Suprapubic skin (tissue), 4 donors: Measurements from ENCODE around the gene AURKA. TPM values are rescaled to one million over a fixed set of nuclear protein-coding genes. Genes with fewer than 3 reads are reported as not detected.

Experiments used
- DNase-seq, 2 donors: peaks; one replicate each; pipeline ENCODE4 v3.0.0-alpha.2; 2019; ENCODE audit warnings: low spot score in 2 of 2
- H3K27ac ChIP-seq: fragments of 200-600 bp; sonication (generic); one replicate; pipeline ENCODE4 v1.5.1; 2019
- H3K27me3 ChIP-seq: fragments of 200-600 bp; sonication (generic); one replicate; pipeline ENCODE4 v1.5.1; 2019
- H3K36me3 ChIP-seq: fragments of 200-600 bp; sonication (generic); one replicate; pipeline ENCODE4 v1.5.1; 2019
- H3K4me1 ChIP-seq: fragments of 200-600 bp; sonication (generic); one replicate; pipeline ENCODE4 v1.5.1; 2019
- H3K4me3 ChIP-seq: fragments of 200-600 bp; sonication (generic); one replicate; pipeline ENCODE4 v1.5.1; 2019; ENCODE audit warnings: mild to moderate bottlenecking
- H3K9me3 ChIP-seq: fragments of 200-600 bp; sonication (generic); one replicate; pipeline ENCODE4 v1.5.1; 2019
- CTCF ChIP-seq, 2 donors: fragments of 200-600 bp in 1 of 2; fragments of 450-650 bp in 1 of 2; sonication (generic) in 1 of 2; IDR thresholded peaks; one replicate each; pipeline ENCODE4 v1.5.1; 2016 to 2019; ENCODE audit warnings: antibody characterized with exemption in 2 of 2, mild to moderate bottlenecking in 1 of 2, moderate library complexity in 1 of 2
- EP300 ChIP-seq: sonication (generic); formaldehyde crosslinking; IDR thresholded peaks from one replicate; pipeline ENCODE4 v1.6.1; 2017; ENCODE audit warnings: antibody characterized with exemption
- POLR2A ChIP-seq, 2 donors: fragments of 450-650 bp; IDR thresholded peaks; one replicate each; pipeline ENCODE4 v1.6.1; 2017; ENCODE audit warnings: antibody characterized with exemption in 2 of 2, mild to moderate bottlenecking in 2 of 2, moderate library complexity in 2 of 2
- POLR2AphosphoS5 ChIP-seq, 3 donors: sonication (generic); formaldehyde crosslinking; IDR thresholded peaks; one replicate each; pipeline ENCODE4 v1.6.1; 2017; ENCODE audit warnings: antibody characterized with exemption in 3 of 3
- WGBS: methylation state at CpG from one replicate; pipeline ENCODE4 v1.1.5; 2018; 5-methylcytosine and 5-hydroxymethylcytosine counted together
- total RNA-seq, 4 donors: library from RNA; depleted of rRNA; stranded (reverse); fragments of >200 nt; gene quantifications; one replicate each; pipeline ENCODE4 v1.1.0, GENCODE V29; 2016

The AURKA gene
- total RNA-seq, 4 donors from 2014 or later: 2.1 to 5.7 (median 2.5) TPM

GRCh38 chr20:56403465-56403864 is 11.4 kb upstream of the AURKA start:
- no peak overlapping the region for H3K27ac ChIP-seq
- H3K9me3 ChIP-seq: no peaks in the 10 kb centered on the region
- no peak overlapping the region for H3K4me3 ChIP-seq
- 94% methylated on average over 26 of the region's 26 CpGs for WGBS
- no peak for DNase-seq
- TF ChIP-seq POLR2A (IDR thresholded peaks at IDR 0.05): no peak
- no peak for TF ChIP-seq EP300
- H3K4me1 ChIP-seq: peaks cover 8% of the 10 kb centered on the region
- H3K36me3 ChIP-seq: peaks cover 76% of the 10 kb centered on the region
- no peaks in the 10 kb centered on the region for H3K27me3 ChIP-seq

GRCh38 chr20:56400001-56400640 is 8.1 kb upstream of the AURKA start:
- no peak overlapping the region for H3K27ac ChIP-seq
- no peaks in the 10 kb centered on the region for H3K27me3 ChIP-seq
- peaks cover 89% of the 10 kb centered on the region for H3K36me3 ChIP-seq
- no peak for DNase-seq
- peaks cover 8% of the 10 kb centered on the region for H3K4me1 ChIP-seq
- H3K4me3 ChIP-seq: no peak overlapping the region
- no peaks in the 10 kb centered on the region for H3K9me3 ChIP-seq
- peak; percentile 59 to 82 for TF ChIP-seq CTCF (IDR thresholded peaks at IDR 0.05)
- no peak for TF ChIP-seq POLR2A (IDR thresholded peaks at IDR 0.05)

GRCh38 chr20:56395166-56395565 is 3.2 kb upstream of the AURKA start:
- peaks cover 29% of the 10 kb centered on the region for H3K4me1 ChIP-seq
- H3K9me3 ChIP-seq: no peaks in the 10 kb centered on the region
- no peak overlapping the region for H3K27ac ChIP-seq
- DNase-seq: no peak
- no peaks in the 10 kb centered on the region for H3K27me3 ChIP-seq
- TF ChIP-seq POLR2A (IDR thresholded peaks at IDR 0.05): no peak
- TF ChIP-seq POLR2AphosphoS5 (IDR thresholded peaks at IDR 0.05): no peak
- no peak for TF ChIP-seq EP300
- TF ChIP-seq CTCF (IDR thresholded peaks at IDR 0.05): no peak
- H3K36me3 ChIP-seq: peaks cover 48% of the 10 kb centered on the region
- 84% methylated on average over 4 of the region's 4 CpGs for WGBS
- H3K4me3 ChIP-seq: no peak overlapping the region

- TF ChIP-seq EP300 (no peak), CTCF (IDR thresholded peaks at IDR 0.05) (no peak), POLR2AphosphoS5 (IDR thresholded peaks at IDR 0.05) (no peak), POLR2A (IDR thresholded peaks at IDR 0.05) (no peak)
- Histone ChIP-seq H3K27ac (no peak overlapping the region), H3K4me1 (peaks cover 23% of the 10 kb centered on the region), H3K27me3 (no peaks in the 10 kb centered on the region), H3K9me3 (no peaks in the 10 kb centered on the region), H3K4me3 (peak overlapping the region; percentile 83), H3K36me3 (peaks cover 37% of the 10 kb centered on the region)
- 61% methylated on average over 8 of the region's 8 CpGs for WGBS
- DNase-seq: no peak
Observed at GRCh38 chr20:56393653-56394052, 1.6 kb upstream of the AURKA start.

GRCh38 chr20:56392881-56393482 is 967 bp upstream of the AURKA start:
- no peak for TF ChIP-seq CTCF (IDR thresholded peaks at IDR 0.05)
- TF ChIP-seq POLR2A (IDR thresholded peaks at IDR 0.05): no peak
- Histone ChIP-seq H3K4me1 (peaks cover 23% of the 10 kb centered on the region), H3K4me3 (peak overlapping the region; percentile 83), H3K36me3 (peaks cover 30% of the 10 kb centered on the region), H3K27me3 (no peaks in the 10 kb centered on the region), H3K9me3 (no peaks in the 10 kb centered on the region), H3K27ac (peak overlapping the region; percentile 93)
- 3% methylated on average over 16 of the region's 18 CpGs for WGBS
- DNase-seq: no peak
